Hippocampal formation (tissue), 2 donors: ENCODE data around the gene LCMT1.

Experiments used
- DNase-seq, 2 donors: peaks; one replicate each; lab custom pipeline; 2025; lab: John Stamatoyannopoulos, UW

The LCMT1 gene

GRCh38 chr16:25198021-25198420, 86.5 kb downstream of the LCMT1 start:
- no peak for DNase-seq

GRCh38 chr16:25199457-25199856, 87.9 kb downstream of the LCMT1 start:
- DNase-seq: no peak

DNA sequence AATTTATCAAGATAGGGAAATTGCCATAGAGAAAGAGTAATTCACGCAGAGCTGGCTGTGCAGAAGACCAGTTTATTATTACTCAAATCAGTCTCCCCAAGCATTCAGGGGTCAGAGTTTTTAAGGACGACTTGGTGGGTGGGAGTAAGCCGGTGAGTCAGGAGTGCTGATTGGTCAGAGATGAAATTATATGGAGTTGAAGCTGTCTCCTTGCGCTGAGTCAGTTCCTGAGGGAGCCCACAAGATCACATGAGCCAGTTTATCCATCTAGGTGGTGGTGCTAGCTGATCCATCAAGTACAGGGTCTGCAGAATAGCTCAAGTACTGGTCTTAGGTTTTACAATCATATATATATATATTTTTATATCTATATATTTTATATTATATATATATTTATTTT, 99.2 kb downstream of the LCMT1 start:
- DNase-seq: no peak

DNA sequence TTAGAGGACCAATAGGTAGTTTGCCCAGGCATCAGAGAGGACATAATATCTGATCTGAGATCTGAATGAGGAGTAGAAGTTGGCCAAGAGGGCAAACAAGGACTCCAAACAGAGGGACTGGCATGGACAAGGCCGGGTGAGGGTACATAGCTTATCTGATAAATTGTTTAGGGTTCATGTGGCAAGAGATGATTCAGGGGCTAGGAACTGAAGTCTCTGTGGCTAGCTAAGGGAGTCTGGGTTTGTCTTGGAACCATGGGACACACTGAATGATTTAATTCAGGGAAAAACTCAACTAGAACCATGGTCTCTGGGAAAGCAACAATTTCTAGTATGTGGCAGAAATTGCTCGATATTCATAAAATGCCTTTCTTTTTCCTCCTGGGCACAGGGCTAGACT, 101.1 kb downstream of the LCMT1 start:
- no peak for DNase-seq

GRCh38 chr16:25213709-25214397, 102.3 kb downstream of the LCMT1 start:
- DNase-seq: no peak

DNA sequence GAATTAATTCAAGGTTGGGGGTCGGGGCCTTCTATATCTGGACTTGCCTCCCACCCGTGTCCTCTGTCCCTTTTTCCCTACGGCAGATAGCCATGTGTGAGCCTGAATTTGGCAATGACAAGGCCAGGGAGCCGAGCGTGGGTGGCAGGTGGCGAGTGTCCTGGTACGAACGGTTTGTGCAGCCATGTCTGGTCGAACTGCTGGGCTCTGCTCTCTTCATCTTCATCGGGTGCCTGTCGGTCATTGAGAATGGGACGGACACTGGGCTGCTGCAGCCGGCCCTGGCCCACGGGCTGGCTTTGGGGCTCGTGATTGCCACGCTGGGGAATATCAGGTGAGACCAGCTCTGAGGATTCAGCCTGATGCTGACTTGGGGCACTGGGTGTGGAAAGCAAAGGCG, 105.6 kb downstream of the LCMT1 start:
- no peak for DNase-seq

- DNase-seq: no peak
Measured at GRCh38 chr16:25217921-25218320, 106.4 kb downstream of the LCMT1 start.

DNA sequence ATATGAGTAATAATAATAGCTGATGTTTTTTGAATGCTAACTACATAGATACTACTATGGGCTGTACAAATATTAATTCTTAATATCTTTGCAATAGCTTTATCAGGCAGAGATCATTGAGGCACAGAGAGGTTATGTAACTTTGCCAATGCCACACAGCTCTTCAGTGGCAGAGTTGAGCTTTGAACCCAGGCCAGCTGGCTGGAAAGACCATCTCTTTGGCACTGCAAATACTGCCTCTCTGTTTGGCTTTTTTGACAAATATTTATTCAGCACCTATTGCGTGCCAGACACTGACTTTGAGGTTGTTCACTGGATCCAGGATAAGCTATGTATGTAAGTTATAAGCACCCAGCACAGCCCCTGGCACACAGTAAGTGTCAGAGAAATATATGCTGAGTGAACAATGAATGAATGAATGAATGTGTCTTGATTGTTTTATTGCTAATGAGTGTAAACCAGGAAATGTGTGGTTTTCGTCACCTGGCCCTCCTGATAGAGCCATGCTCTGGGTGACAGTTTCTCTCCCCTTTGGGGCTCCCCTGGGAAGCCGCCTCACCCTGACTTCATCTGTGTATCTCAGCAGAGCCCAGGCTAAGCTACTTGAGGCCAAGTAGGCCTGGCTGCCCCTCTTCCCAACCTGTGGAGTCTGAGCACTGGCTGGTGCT, 107.7 kb downstream of the LCMT1 start:
- no peak for DNase-seq

DNA sequence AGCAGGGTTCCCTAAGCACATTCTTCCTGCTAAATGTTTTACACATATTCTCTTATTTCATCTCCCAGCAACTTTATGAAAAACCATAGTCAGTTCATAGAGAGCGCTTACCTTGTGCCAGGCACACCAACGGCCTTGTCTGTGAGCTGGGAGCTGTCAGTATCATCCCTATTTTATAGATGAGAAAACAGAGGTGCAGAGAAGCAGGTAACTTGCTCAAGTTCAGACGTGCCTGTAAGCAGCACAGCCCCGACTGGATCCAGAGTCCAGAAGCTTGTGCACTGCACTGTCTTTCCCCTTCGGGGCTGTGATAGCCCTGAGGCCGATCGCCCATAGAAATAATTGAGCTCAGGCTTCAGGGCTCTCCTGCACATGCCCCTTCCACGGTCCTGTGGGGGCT, 111.4 kb downstream of the LCMT1 start:
- no peak for DNase-seq

DNA sequence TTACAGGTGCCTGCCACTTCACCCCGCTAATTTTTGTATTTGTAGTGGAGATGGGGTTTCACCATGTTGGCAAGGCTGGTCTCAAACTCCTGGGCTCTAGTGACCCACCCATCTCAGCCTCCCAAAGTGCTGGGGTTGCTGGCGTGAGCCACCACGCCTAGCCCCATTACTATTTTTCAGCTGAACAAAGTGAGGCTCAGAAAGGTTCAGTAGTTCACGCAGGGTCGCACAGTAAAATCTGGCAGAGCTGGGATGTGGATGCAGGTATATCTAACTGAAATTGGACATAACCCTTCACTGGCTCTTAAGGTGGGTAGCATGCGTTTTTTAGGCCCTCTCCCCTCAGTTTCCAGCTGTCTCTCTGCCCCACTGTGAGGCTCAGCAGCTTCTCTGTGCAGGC, 112.4 kb downstream of the LCMT1 start:
- no peak for DNase-seq

DNA sequence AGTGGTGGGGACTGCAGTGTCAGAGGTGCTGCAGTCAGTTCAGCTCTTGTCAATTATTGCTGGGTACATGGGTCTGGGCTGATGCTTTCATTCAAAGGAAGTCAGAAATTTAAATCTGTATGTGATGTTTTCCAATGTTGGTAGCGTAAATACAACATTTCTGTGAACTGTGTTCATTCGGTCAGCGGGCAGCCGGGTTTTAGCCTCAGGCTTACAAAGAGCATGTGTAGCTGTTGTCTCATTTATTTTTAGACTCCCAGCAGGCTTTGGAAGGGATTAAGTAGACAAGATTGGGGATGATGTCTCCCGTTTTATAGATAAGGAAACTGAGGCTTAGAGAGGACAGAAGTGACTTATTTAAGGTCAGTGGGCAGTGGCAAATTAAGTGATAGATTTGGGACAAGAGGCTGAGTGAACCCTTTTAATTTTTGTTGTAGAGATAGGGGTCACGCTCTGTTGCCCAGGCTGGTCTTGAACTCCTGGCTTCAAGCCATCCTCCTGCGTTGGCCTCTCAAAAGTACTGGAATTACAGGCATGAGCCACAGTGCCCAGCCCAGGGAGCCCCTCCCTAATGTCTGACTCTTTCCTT, 113.3 kb downstream of the LCMT1 start:
- no peak for DNase-seq
